HFFc6 (cell line): Measurements from ENCODE around the gene KCNQ2. TPM values are rescaled to one million over a fixed set of nuclear protein-coding genes. Genes with fewer than 3 reads are reported as not detected.

Source experiments
- DNase-seq: peaks from one replicate; pipeline ENCODE4 v3.0.0-alpha.2; 2018
- H3K27ac Mint-ChIP-seq: 2 replicates; pipeline ENCODE4 v1.8.0; 2020; ENCODE audit warnings: mild to moderate bottlenecking, mixed read lengths
- H3K27me3 Mint-ChIP-seq: 2 replicates; pipeline ENCODE4 v1.8.0; 2021; ENCODE audit warnings: mild to moderate bottlenecking, moderate library complexity, mixed read lengths; ENCODE audit not compliant: insufficient read depth
- H3K36me3 Mint-ChIP-seq: 2 replicates; pipeline ENCODE4 v1.8.0; 2021; ENCODE audit warnings: low read depth, mixed read lengths
- H3K4me1 Mint-ChIP-seq: 2 replicates; pipeline ENCODE4 v1.8.0; 2020; ENCODE audit warnings: low read depth, mixed read lengths
- H3K4me3 Mint-ChIP-seq: 2 replicates; pipeline ENCODE4 v1.8.0; 2020; ENCODE audit warnings: mild to moderate bottlenecking, moderate library complexity, mixed read lengths
- H3K9me3 Mint-ChIP-seq: 2 replicates; pipeline ENCODE4 v1.8.0; 2020; ENCODE audit warnings: mild to moderate bottlenecking, mixed read lengths
- total RNA-seq, 6 experiments: library from RNA; stranded (reverse); fragmentation: NEBNext Ultra II Directional; extraction: Animal tissue kit (Norgen Biotek cat#: 25700); gene quantifications; 2 replicates in 1 of 6; 3 replicates in 5 of 6; pipeline ENCODE4 v1.2.3, GENCODE V29; 2021
- TF ChIP-seq, protein P1 (sequence below): fragments of 200-600 bp; sonication (generic); IDR thresholded peaks from 2 replicates; pipeline ENCODE4 v1.5.0; 2021; ENCODE audit warnings: antibody characterized with exemption, mild to moderate bottlenecking

The KCNQ2 gene
- total RNA-seq, 6 experiments from 2014 or later, result not detected

DNA sequence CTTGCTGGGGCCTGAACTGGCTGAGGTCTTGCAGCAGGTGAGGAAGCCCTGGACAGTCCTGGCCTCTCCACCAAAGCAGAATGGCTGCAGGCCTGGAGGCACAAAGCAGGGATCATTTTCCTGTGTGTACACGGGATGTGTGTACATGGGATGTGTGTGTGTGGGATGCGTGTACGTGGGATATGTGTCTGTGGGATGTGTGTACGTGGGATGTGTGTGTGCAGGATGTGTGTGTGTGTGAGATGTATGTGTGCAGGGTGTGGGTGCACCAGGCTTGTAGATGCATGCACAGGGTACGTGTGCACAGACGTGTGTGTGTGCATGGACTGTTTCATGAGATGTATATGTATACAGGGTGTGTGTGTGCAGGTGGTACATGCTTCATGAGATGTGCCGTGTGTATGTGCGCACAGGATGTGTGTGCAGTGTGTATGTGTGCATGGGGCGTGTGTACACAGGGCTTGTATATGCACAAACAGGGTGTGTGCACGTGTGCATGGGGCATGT is 103.4 kb downstream of the KCNQ2 start:
- no peaks in the 10 kb centered on the region for H3K36me3 Mint-ChIP-seq
- H3K9me3 Mint-ChIP-seq, result no peaks in the 10 kb centered on the region
- no peaks in the 10 kb centered on the region for H3K4me1 Mint-ChIP-seq
- DNase-seq, result no peak
- H3K27me3 Mint-ChIP-seq, result peaks cover 17% of the 10 kb centered on the region
- H3K27ac Mint-ChIP-seq, result no peak overlapping the region
- TF ChIP-seq, protein P1, sequence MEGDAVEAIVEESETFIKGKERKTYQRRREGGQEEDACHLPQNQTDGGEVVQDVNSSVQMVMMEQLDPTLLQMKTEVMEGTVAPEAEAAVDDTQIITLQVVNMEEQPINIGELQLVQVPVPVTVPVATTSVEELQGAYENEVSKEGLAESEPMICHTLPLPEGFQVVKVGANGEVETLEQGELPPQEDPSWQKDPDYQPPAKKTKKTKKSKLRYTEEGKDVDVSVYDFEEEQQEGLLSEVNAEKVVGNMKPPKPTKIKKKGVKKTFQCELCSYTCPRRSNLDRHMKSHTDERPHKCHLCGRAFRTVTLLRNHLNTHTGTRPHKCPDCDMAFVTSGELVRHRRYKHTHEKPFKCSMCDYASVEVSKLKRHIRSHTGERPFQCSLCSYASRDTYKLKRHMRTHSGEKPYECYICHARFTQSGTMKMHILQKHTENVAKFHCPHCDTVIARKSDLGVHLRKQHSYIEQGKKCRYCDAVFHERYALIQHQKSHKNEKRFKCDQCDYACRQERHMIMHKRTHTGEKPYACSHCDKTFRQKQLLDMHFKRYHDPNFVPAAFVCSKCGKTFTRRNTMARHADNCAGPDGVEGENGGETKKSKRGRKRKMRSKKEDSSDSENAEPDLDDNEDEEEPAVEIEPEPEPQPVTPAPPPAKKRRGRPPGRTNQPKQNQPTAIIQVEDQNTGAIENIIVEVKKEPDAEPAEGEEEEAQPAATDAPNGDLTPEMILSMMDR, result no peak
- no peak overlapping the region for H3K4me3 Mint-ChIP-seq

DNA sequence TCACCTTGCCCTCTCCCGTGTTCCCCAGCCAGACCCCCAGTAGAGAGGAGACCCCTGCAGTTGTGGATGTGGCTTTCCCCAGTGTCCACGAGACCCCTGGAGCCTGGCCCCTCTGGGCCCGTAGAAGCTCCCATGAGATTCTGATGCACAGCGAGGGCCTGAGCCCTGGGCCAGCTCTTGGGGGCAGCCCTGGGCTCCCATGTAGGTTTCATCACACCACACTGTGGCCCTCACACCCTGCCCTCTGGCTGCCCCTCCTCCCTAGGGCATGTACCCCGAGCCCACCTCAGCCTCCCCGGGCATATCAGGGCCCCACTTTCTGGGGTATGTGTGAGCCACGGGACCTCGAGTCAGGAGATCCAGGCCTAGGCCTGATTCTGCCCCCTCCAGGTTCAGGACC is 104.3 kb downstream of the KCNQ2 start:
- no peak for DNase-seq
- Mint-ChIP-seq H3K4me1 (no peaks in the 10 kb centered on the region), H3K9me3 (no peaks in the 10 kb centered on the region), H3K36me3 (no peaks in the 10 kb centered on the region), H3K27me3 (peaks cover 15% of the 10 kb centered on the region), H3K4me3 (no peak overlapping the region), H3K27ac (no peak overlapping the region)
- TF ChIP-seq, protein P1, result no peak

DNA sequence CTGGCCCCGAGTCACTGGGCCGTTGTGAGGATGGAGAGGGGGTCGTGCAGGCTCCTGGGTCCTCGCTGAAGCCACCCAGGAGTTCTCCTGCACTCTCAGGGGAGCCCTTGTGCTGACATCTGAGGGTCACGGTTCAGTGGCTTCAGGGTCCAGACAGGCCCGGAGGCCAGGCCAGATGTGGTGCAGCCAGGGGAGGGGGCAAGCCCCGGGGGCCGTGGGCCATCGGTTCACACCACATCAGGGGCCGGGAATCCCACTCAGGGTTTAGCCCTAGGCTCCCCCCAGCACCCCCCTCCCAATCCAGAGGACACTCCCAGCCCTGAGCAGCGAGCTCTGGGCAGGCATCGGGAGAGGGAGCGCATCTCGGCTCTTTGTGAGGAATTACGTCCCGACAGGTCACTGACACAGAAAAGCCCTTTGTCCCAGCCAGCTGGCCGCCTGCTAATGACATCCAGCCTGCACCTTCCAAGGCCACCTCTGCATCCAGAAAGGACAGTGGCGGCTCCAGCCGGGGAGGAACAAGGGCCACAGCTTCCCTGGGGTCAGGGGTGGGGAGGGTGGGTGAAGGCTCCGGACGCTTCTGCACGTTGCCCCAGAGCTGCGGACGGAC is 104.9 kb downstream of the KCNQ2 start:
- Mint-ChIP-seq H3K36me3 (no peaks in the 10 kb centered on the region), H3K9me3 (no peaks in the 10 kb centered on the region), H3K27ac (no peak overlapping the region), H3K4me1 (no peaks in the 10 kb centered on the region), H3K4me3 (no peak overlapping the region), H3K27me3 (peaks cover 17% of the 10 kb centered on the region)
- no peak for DNase-seq
- TF ChIP-seq, protein P1, result no peak

DNA sequence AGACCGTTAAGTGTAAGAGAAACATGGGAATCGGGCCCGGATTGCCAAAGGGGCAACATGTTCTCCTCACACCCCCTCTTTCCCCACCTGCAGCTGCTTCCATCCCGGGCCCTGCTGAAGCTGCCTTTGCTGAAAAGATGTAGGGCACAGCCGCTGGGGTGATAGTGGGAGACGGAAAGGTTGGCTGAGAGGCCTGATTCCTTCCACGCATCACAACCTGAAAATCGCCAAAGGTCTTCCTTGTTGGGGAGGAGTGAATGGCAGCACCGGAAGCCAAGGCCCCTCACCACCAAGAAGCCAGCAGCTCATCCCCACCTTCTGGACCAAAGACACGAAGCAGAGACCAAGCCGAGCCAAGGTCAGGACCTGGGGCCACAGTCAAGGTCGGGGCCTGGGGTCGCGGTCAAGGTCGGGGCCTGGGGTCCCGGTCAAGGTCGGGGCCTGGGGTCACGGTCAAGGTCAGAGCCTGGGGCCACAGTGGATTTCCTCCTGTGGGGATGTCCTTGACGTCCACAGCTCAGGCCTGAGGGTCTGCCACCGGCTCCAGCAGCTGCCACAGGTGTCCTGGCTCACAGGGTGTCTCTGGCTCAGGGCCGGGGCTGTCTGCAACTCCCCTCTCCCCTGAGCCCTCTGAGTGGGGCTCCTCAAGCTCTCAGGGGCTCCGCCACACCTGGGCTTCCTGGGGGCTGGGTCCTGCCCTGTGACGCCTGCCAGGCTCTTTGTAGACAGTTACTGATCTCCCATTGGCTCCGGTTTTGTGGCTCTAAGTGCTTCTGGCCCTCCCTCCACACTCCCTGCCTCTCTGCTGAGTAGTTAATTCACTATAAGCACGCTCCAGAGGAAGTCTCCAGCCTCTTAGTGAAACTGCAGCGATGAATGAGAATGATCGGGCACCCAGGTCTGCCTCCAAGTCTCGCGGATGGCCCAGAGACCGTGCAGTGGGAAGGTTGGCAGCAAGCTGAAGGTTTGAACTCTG is 105.8 kb downstream of the KCNQ2 start:
- no peaks in the 10 kb centered on the region for H3K36me3 Mint-ChIP-seq
- H3K27ac Mint-ChIP-seq, result no peak overlapping the region
- DNase-seq, result no peak
- H3K27me3 Mint-ChIP-seq, result peaks cover 22% of the 10 kb centered on the region
- no peak overlapping the region for H3K4me3 Mint-ChIP-seq
- H3K4me1 Mint-ChIP-seq, result no peaks in the 10 kb centered on the region
- TF ChIP-seq, protein P1, result no peak
- no peaks in the 10 kb centered on the region for H3K9me3 Mint-ChIP-seq

DNA sequence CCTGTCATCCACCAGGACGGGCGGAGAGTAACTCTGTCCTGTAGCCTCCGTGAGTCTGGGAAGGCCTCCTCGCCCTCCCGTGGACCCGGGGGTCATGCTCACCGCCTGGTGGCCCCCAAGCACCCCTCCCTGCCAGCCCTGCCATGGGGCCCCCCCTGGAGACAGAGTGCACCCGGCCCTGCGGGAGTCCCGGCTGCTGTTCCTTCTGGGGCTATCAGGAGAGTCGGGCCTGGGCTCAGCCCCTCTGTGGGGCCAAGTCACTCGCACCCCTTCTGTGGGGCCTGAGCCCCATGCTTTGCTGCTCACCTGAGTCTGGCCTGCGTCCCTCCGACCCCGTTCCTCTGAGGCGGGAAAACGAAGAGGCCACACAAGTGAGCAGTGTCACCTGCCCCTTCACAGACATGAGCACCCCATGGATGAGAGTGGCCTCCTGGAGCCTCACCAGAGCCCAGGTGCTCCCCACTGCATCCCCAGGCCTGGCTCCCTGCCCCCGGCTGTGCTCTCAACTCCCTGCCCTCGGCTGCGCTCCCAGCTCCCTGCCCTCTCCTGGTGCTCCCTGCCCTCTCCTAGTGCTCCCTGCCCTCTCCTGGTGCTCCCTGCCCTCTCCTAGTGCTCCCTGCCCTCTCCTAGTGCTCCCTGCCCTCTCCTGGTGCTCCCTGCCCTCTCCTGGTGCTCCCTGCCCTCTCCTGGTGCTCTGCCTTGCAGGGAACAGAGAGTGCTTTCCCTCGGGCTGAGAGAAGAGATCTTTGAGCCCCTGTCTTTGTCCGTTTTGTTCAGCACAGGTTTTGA is 106.7 kb downstream of the KCNQ2 start:
- H3K4me3 Mint-ChIP-seq, result no peak overlapping the region
- TF ChIP-seq, protein P1, result no peak
- no peak for DNase-seq
- H3K27ac Mint-ChIP-seq, result no peak overlapping the region
- H3K27me3 Mint-ChIP-seq, result peaks cover 19% of the 10 kb centered on the region
- no peaks in the 10 kb centered on the region for H3K9me3 Mint-ChIP-seq
- no peaks in the 10 kb centered on the region for H3K4me1 Mint-ChIP-seq
- H3K36me3 Mint-ChIP-seq, result no peaks in the 10 kb centered on the region
